ENCODE results near the gene NYNRIN.

Gene NYNRIN

GRCh38 chr14:24378327-24378726 lies 20.5 kb upstream of the NYNRIN start:
- TF ChIP-seq CTCF (conservative IDR thresholded peaks at IDR 0.05; ENCODE audit: low read depth, low read length): no peak
- no peak overlapping the region for H3K4me3 ChIP-seq (ENCODE audit: low read length)
- DNase-seq (ENCODE audit: low read depth): no peak

GRCh38 chr14:24378981-24379906 lies 19.6 kb upstream of the NYNRIN start:
- H3K4me3 ChIP-seq (ENCODE audit: low read length): no peak overlapping the region
- no peak for TF ChIP-seq CTCF (conservative IDR thresholded peaks at IDR 0.05; ENCODE audit: low read depth, low read length)
- no peak for DNase-seq (ENCODE audit: low read depth)

- TF ChIP-seq CTCF (conservative IDR thresholded peaks at IDR 0.05; ENCODE audit: low read depth, low read length): no peak
- DNase-seq (ENCODE audit: low read depth): no peak
- H3K4me3 ChIP-seq (ENCODE audit: low read length): no peak overlapping the region
These were observed 18.7 kb upstream of the NYNRIN start for GRCh38 chr14:24379907-24380730.

- no peak for DNase-seq (ENCODE audit: low read depth)
- H3K4me3 ChIP-seq (ENCODE audit: low read length): no peak overlapping the region
- no peak for TF ChIP-seq CTCF (conservative IDR thresholded peaks at IDR 0.05; ENCODE audit: low read depth, low read length)
These were observed 17.3 kb upstream of the NYNRIN start for GRCh38 chr14:24381363-24382063.

- no peak for TF ChIP-seq CTCF (conservative IDR thresholded peaks at IDR 0.05; ENCODE audit: low read depth, low read length)
- H3K4me3 ChIP-seq (ENCODE audit: low read length): no peak overlapping the region
- DNase-seq (ENCODE audit: low read depth): no peak
These were observed 16.8 kb upstream of the NYNRIN start for GRCh38 chr14:24382064-24382371.

- no peak for DNase-seq (ENCODE audit: low read depth)
- TF ChIP-seq CTCF (conservative IDR thresholded peaks at IDR 0.05; ENCODE audit: low read depth, low read length): no peak
- no peak overlapping the region for H3K4me3 ChIP-seq (ENCODE audit: low read length)
These were observed 14.6 kb upstream of the NYNRIN start for GRCh38 chr14:24384169-24384568.

Measured in retinal pigment epithelial cell (primary cell).